Measurements from ENCODE around the gene IL6. TPM values are rescaled to one million over a fixed set of nuclear protein-coding genes. Genes with fewer than 3 reads are reported as not detected.

The IL6 gene
- total and polyA plus RNA-seq, 2 donors (not counting 1 experiment from before 2014, with no cell fraction given) = 2.6 to 222 TPM

GRCh38 chr7:22757338-22757994 lies 30.5 kb downstream of the IL6 start:
- no peak for ATAC-seq (ENCODE audit: low read depth)
- Histone ChIP-seq H3K36me3 (replicated peaks in 1 of 2; ENCODE audit: control extremely low read depth in 1 of 2, control insufficient read depth in 1 of 2, extremely low read depth in 1 of 2, insufficient read depth in 2 of 2, low read length in 1 of 2) (no peaks in the 10 kb centered on the region), H3K27me3 (replicated peaks in 1 of 4; ENCODE audit: control extremely low read depth in 1 of 4, control insufficient read depth in 3 of 4, insufficient read depth in 4 of 4, low read length in 3 of 4) (peaks cover 0 to 10% (median 0%) of the 10 kb centered on the region in 4 experiments), H4K20me1 (ENCODE audit: control insufficient read depth, insufficient read depth, low read length, poor library complexity, severe bottlenecking) (no peaks in the 10 kb centered on the region), H3K4me2 (replicated peaks; ENCODE audit: low read depth, low read length, poor library complexity, severe bottlenecking) (no peak overlapping the region), H2AFZ (ENCODE audit: insufficient read depth, low read depth, low read length, poor library complexity, severe bottlenecking) (no peak overlapping the region), H3K4me3 (ENCODE audit: control extremely low read depth in 1 of 5, extremely low read depth in 1 of 5, insufficient read depth in 1 of 5, low read depth in 2 of 5, low read length in 4 of 5) (no peak overlapping the region), H3K27ac (ENCODE audit: low read length in 2 of 2) (no peak overlapping the region), H3K79me2 (ENCODE audit: control insufficient read depth, insufficient read depth, low read length) (no peaks in the 10 kb centered on the region), H3K4me1 (ENCODE audit: control insufficient read depth in 2 of 2, insufficient read depth in 2 of 2, low read length in 2 of 2) (no peaks in the 10 kb centered on the region), H3K9me3 (ENCODE audit: control extremely low read depth in 1 of 3, control insufficient read depth in 2 of 3, insufficient read depth in 1 of 3, low read length in 2 of 3) (peaks cover 1 to 10% (median 7%) of the 10 kb centered on the region in 3 donors), H3K9ac (ENCODE audit: low read length) (no peak overlapping the region)
- no peak for TF ChIP-seq EZH2 (IDR thresholded peaks at IDR 0.05; ENCODE audit: borderline replicate concordance, insufficient read depth, low read depth, low read length, poor library complexity, severe bottlenecking)
- no peak for TF ChIP-seq CTCF (IDR thresholded peaks at IDR 0.05)
- DNase-seq = no peak
- no CpG with 5 or more reads among the region's 1 CpG for WGBS (ENCODE audit: insufficient coverage)
- Mint-ChIP-seq H3K9me3 (ENCODE audit: insufficient read depth) (no peaks in the 10 kb centered on the region), H3K27ac (no peak overlapping the region), H3K4me1 (peaks cover 4% of the 10 kb centered on the region), H3K4me3 (no peak overlapping the region), H3K27me3 (peaks cover 9% of the 10 kb centered on the region)
- intact Hi-C loops (cut with micrococcal nuclease) = no loop called here
- CTCF ChIA-PET = interaction anchor here (1.1 to 1.4 kb wide), 2 partner anchors 21 to 197 kb away, joined by 5 read pairs; no protein-coding TSS in a partner anchor
- POLR2A ChIA-PET = no interaction called here

GRCh38 chr7:22758576-22758975 lies 31.6 kb downstream of the IL6 start:
- Histone ChIP-seq H3K79me2 (ENCODE audit: control insufficient read depth, insufficient read depth, low read length) (no peaks in the 10 kb centered on the region), H3K27ac (ENCODE audit: low read length in 2 of 2) (no peak overlapping the region), H3K9ac (ENCODE audit: low read length) (no peak overlapping the region), H3K4me2 (replicated peaks; ENCODE audit: low read depth, low read length, poor library complexity, severe bottlenecking) (no peak overlapping the region), H4K20me1 (ENCODE audit: control insufficient read depth, insufficient read depth, low read length, poor library complexity, severe bottlenecking) (no peaks in the 10 kb centered on the region), H3K4me3 (ENCODE audit: control extremely low read depth in 1 of 5, extremely low read depth in 1 of 5, insufficient read depth in 1 of 5, low read depth in 2 of 5, low read length in 4 of 5) (no peak overlapping the region), H3K36me3 (replicated peaks in 1 of 2; ENCODE audit: control extremely low read depth in 1 of 2, control insufficient read depth in 1 of 2, extremely low read depth in 1 of 2, insufficient read depth in 2 of 2, low read length in 1 of 2) (no peaks in the 10 kb centered on the region), H3K27me3 (replicated peaks in 1 of 4; ENCODE audit: control extremely low read depth in 1 of 4, control insufficient read depth in 3 of 4, insufficient read depth in 4 of 4, low read length in 3 of 4) (peaks cover 0 to 10% (median 0%) of the 10 kb centered on the region in 4 experiments), H2AFZ (ENCODE audit: insufficient read depth, low read depth, low read length, poor library complexity, severe bottlenecking) (no peak overlapping the region), H3K9me3 (ENCODE audit: control extremely low read depth in 1 of 3, control insufficient read depth in 2 of 3, insufficient read depth in 1 of 3, low read length in 2 of 3) (peaks cover 1 to 10% (median 7%) of the 10 kb centered on the region in 3 donors), H3K4me1 (ENCODE audit: control insufficient read depth in 2 of 2, insufficient read depth in 2 of 2, low read length in 2 of 2) (no peaks in the 10 kb centered on the region)
- H3K27me3 Mint-ChIP-seq = peaks cover 9% of the 10 kb centered on the region
- H3K27ac Mint-ChIP-seq = no peak overlapping the region
- no peak for TF ChIP-seq CTCF (IDR thresholded peaks at IDR 0.05)
- no peak for TF ChIP-seq EZH2 (IDR thresholded peaks at IDR 0.05; ENCODE audit: borderline replicate concordance, insufficient read depth, low read depth, low read length, poor library complexity, severe bottlenecking)
- H3K4me1 Mint-ChIP-seq = no peaks in the 10 kb centered on the region
- ChIA-PET POLR2A (no interaction called here), CTCF (interaction anchor here (0.5 kb wide), 1 partner anchor 15 kb away, joined by 3 read pairs; no protein-coding TSS in a partner anchor)
- intact Hi-C loops (cut with micrococcal nuclease) = no loop called here
- no peak overlapping the region for H3K4me3 Mint-ChIP-seq
- no peak for DNase-seq
- H3K9me3 Mint-ChIP-seq (ENCODE audit: insufficient read depth) = no peaks in the 10 kb centered on the region
- no peak for ATAC-seq (ENCODE audit: low read depth)
- no CpG with 5 or more reads among the region's 2 CpGs for WGBS (ENCODE audit: insufficient coverage)

Data from B cell (primary cell).